DMS53 treated with DMSO at 0.1 percent for 48 hours (cell line): ENCODE data around the gene YIPF4.
"Not testable (repeated sequence)": the region's sequence is repeated elsewhere in the genome, so short reads cannot be mapped to it uniquely, and the experiment has no call there.

ENCODE experiments used
- DNase-seq: peaks from one replicate; lab custom pipeline; 2025; ENCODE audit not compliant: unreplicated experiment; lab: John Stamatoyannopoulos, UW

The YIPF4 gene

DNA sequence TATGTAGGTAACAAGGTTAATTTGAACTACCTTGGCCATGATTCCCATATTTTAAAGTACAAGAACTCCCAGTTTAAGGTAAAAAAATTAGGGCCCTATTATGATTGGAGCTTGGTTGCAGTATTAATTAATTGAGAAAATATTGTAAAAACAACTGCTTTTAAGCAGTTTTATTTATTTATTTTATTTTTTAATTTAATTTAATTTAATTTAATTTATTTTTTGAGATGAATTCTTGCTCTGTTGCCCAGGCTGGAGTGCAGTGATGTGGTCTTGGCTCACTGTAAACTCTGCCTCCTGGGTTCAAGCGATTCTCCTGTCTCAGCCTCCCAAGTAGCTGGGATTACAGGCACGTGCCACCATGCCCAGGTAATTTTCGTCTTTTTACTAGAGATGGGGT, 88.0 kb downstream of the YIPF4 start:
- DNase-seq = not testable (repeated sequence)
